ENCODE results near the gene UBE2O.

UBE2O gene

DNA sequence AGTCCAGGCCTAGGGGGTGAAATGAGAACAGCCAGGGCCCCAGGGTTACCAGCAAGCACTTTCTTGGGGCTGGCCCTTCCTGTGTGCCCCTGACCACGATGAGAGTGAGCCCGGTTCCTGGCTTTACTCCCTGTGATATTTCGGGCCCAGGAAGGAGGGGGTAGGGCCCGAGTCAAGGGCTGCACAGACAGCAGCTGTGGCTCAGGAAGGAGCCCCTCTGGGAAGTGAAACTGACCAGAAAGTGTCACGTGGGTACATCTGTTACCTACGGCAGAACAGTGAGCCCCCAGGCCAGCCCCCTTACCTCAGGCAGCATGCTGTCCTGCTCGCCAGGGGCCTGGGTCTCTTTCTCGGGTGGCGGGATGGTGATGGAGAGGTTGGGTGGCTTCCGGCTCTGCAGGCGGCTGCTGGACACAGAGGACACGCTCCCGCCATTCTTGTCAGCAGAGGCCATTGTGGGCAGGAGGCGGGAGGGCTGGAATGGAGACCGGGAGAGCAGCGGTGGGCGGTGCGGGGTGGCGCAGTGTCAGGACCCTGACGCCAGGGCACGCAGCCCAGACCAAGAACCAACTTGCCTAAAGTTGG, 28.2 kb upstream of the UBE2O start:
- TF ChIP-seq, protein P1, sequence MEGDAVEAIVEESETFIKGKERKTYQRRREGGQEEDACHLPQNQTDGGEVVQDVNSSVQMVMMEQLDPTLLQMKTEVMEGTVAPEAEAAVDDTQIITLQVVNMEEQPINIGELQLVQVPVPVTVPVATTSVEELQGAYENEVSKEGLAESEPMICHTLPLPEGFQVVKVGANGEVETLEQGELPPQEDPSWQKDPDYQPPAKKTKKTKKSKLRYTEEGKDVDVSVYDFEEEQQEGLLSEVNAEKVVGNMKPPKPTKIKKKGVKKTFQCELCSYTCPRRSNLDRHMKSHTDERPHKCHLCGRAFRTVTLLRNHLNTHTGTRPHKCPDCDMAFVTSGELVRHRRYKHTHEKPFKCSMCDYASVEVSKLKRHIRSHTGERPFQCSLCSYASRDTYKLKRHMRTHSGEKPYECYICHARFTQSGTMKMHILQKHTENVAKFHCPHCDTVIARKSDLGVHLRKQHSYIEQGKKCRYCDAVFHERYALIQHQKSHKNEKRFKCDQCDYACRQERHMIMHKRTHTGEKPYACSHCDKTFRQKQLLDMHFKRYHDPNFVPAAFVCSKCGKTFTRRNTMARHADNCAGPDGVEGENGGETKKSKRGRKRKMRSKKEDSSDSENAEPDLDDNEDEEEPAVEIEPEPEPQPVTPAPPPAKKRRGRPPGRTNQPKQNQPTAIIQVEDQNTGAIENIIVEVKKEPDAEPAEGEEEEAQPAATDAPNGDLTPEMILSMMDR (conservative IDR thresholded peaks at IDR 0.05): no peak
- no peak overlapping the region for H3K27ac ChIP-seq

DNA sequence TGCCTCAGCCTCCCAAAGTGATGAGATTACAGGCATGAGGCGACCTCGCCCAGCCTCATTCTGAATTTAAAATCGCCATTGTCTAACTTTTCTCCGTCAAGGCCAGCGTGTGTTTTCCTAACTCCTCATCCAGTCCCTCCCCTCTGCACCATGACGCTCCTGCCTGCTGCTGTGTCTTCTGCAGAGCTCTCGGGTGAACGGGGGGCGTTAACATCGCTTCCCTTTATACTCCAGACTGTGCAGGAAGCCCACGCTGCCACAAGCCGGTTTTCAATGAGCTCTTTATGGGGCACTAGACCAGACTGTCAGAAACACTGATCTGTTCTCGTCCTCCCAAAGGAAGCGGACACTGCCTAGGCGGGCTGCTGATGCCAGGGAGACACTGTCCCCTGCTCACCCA, 27.7 kb upstream of the UBE2O start:
- TF ChIP-seq, protein P1 (conservative IDR thresholded peaks at IDR 0.05): no peak
- H3K27ac ChIP-seq: no peak overlapping the region

DNA sequence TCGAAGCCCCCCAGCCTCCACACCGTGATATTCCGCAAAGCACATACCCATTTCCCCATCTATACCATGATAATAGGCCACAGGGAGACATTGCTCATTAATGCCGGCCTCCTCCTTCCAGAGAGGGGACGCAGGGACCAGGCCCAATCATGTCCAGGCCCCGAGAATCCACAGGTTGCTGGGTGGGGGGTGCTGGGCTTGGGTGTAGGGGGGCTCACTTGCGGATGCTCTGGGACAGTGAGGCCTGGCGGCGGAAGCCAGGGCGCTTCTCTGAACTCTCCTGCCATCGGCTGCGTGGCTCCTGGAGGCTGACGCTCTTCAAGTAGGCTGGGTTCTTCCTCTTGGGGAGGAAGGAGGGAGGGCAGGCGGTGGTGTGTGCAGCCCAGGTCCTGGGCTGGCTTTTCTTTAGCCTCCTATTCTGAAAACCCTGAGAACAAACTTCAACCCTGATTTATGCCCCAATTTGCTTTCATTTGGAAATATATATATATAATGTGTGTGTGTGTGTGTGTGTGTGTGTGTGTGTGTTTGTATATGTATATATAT, 26.6 kb upstream of the UBE2O start:
- TF ChIP-seq, protein P1 (conservative IDR thresholded peaks at IDR 0.05): no peak
- H3K27ac ChIP-seq: no peak overlapping the region

DNA sequence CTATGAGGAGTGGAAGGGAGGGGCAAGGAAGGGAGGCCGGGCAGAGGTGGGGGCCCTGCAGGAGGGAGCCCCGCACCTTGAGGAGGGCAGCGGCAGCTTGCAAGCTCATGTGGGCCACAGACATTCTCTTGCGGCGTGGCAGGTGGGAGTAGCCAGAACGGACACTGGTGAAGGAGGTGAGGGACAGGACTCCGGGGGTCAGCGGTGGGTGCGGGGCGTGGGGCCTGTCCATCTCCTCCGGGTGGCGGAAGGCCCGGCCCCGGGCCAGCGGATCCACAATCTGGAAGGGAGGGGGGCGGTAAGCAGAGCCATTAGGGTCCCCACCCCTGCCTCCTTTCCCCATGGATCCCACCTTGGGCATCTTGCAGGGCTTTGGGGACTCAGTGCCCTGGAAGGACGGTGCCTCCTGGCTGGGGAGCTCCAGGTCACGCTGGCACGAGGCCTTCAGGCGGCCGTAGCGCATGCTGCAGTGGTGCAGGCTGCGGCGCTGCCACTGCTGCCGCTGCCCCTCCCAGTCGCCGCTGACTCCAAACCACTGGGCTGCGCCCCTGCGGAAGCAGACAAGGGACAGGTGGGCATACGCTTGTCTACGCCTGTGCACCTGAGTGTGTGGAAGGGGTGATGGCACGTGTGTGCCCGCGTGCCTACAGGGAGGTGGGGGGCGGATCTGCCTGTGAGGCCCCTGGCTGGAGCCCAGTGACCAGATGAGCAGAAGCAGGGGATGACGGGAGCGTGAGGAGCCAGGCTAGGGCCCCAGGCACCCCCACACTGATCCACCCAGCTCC, 26.0 kb upstream of the UBE2O start:
- no peak overlapping the region for H3K27ac ChIP-seq
- TF ChIP-seq, protein P1 (conservative IDR thresholded peaks at IDR 0.05): no peak

DNA sequence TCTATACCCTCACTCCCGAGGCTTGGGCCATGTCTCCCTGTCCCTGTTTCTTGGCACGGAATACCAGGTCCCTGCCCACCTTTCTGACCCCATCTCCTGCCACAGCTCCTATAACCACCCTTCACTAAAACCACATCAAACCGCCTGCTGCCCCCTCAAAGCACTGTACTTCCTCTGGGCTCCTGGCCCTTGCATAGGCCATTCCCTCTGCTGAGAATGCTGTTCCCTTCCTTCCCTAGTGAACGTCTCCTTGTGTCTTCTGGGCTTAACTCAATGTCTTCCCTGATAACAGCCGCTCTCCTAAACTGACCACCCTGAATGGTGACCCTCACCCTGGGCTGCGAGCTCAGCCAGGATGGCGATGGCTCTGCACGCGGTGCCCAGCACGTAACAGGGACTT, 25.1 kb upstream of the UBE2O start:
- H3K27ac ChIP-seq: no peak overlapping the region
- TF ChIP-seq, protein P1 (conservative IDR thresholded peaks at IDR 0.05): no peak

DNA sequence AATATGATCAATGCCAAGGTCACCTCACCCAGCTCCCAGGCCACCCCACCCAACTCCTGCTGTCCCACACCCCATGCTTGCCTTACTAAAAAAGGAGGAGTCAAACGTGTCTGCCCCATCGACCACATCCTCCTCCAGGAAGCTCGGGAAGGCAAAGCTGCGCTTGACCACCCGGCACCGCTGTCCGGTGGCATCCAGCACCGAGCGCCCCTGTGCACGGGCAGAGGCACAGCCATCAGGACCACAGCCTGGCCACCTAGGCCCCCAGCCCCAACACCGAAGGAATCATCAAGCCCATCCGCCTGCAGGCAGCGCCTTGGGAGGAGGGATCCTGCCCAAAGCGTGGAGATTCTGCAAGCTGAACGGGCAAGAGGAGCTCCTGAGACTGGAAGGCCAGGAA, 24.6 kb upstream of the UBE2O start:
- TF ChIP-seq, protein P1 (conservative IDR thresholded peaks at IDR 0.05): no peak
- no peak overlapping the region for H3K27ac ChIP-seq

DNA sequence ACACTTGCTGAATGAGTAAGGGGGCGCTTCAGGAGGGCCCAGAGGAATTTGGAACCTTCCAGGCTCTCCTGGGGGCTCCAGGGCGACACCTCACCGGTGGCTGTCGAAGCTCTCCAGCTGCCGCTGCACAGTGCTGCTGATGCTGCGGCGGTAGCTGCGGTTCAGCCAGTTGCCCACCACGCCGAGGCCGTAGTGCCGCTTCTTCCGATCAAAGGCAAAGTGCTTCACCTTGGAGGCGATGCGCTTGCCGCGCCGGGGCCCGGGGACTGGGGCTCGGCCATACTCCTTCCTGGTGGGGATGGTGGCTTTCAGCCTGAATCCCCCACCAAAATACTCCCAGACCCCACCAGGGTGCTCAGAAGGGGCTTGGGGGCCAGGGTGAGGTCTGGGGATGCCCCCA, 23.8 kb upstream of the UBE2O start:
- no peak overlapping the region for H3K27ac ChIP-seq

More for the DNA sequence above, 23.8 kb upstream of the UBE2O start:
- TF ChIP-seq, protein P1 (conservative IDR thresholded peaks at IDR 0.05): no peak
